GM12878 (cell line): ENCODE results near the gene PARVA. TPM values are rescaled to one million over a fixed set of nuclear protein-coding genes. Genes with fewer than 3 reads are reported as not detected.

Source experiments
- ATAC-seq: fragments of 200-7000 bp; cut with Tn5 transposase; 3 replicates; pipeline ENCODE4 v1.9.1; 2020; ENCODE audit warnings: mild to moderate bottlenecking, moderate library complexity
- BruUV-seq: library from RNA; stranded (reverse); fragments of 400-500 nt; replicated peaks from 2 replicates; lab custom pipeline; 2021; lab: Mats Ljungman, UMichigan
- CTCF ChIA-PET: fragments of 300-600 bp; sonication (Branson Sonifier 250); formaldehyde crosslinking; extraction: SDS; loops from one replicate; lab custom pipeline; 2021; ENCODE audit warnings: inconsistent platforms; lab: Yijun Ruan, JAX
- POLR2A ChIA-PET: fragments of 350-600 bp; formaldehyde crosslinking; extraction: SDS; loops from one replicate; lab custom pipeline; 2021; ENCODE audit warnings: inconsistent platforms; lab: Charles Lee
- RAD21 ChIA-PET: fragments of 300-600 bp; sonication (Branson Sonifier 250); formaldehyde crosslinking; loops from one replicate; lab custom pipeline; 2023; ENCODE audit warnings: antibody characterized with exemption; ENCODE audit not compliant: unreplicated experiment; lab: Charles Lee
- SMC1A ChIA-PET: fragments of 300-600 bp; sonication (Branson Sonifier 250); formaldehyde crosslinking; loops from one replicate; lab custom pipeline; 2023; ENCODE audit not compliant: unreplicated experiment, uncharacterized antibody; lab: Charles Lee
- DNase-seq: peaks from one replicate; pipeline ENCODE4 v3.0.0-alpha.2; 2011; ENCODE audit warnings: low read depth, low spot score
- FAIRE-seq: peaks from 3 replicates; lab custom pipeline; 2011; peaks lifted over from hg19 to GRCh38; lab: Jason Lieb, UNC
- H2AFZ ChIP-seq: 2 replicates; pipeline ENCODE4 v1.6.0; 2011; ENCODE audit warnings: low read depth, low read length, control low read depth; ENCODE audit not compliant: control insufficient read depth
- H3K27ac ChIP-seq: 2 replicates; pipeline ENCODE4 v1.5.1; 2011; ENCODE audit warnings: control low read depth; ENCODE audit not compliant: control insufficient read depth, insufficient read depth
- H3K27me3 ChIP-seq, 2 experiments: replicated peaks in 1 of 2; 2 replicates each; pipeline versions ENCODE4 v1.6.0 to v1.6.1; 2011; ENCODE audit warnings: low read length in 1 of 2; ENCODE audit not compliant: control insufficient read depth in 2 of 2, insufficient read depth in 2 of 2
- H3K36me3 ChIP-seq, 2 experiments: 2 replicates each; pipeline ENCODE4 v1.5.1; 2011; ENCODE audit warnings: low read length in 1 of 2; ENCODE audit not compliant: control insufficient read depth in 2 of 2, insufficient read depth in 2 of 2
- H3K4me1 ChIP-seq: 2 replicates; pipeline ENCODE4 v1.6.1; 2011; ENCODE audit warnings: mild to moderate bottlenecking, low read length, moderate library complexity, mixed read lengths; ENCODE audit not compliant: control insufficient read depth, insufficient read depth
- H3K4me2 ChIP-seq: 2 replicates; pipeline ENCODE4 v1.6.0; 2011; ENCODE audit warnings: control low read depth; ENCODE audit not compliant: control insufficient read depth, insufficient read depth
- H3K4me3 ChIP-seq: fragments of 200-600 bp; sonication (generic); 2 replicates; pipeline ENCODE4 v1.5.1; 2016
- H3K79me2 ChIP-seq: 2 replicates; pipeline ENCODE4 v1.6.0; 2011; ENCODE audit warnings: low read length; ENCODE audit not compliant: control insufficient read depth, insufficient read depth
- H3K9ac ChIP-seq: 2 replicates; pipeline ENCODE4 v1.8.0; 2011; ENCODE audit warnings: low read length, control low read depth, mixed read lengths; ENCODE audit not compliant: control insufficient read depth, insufficient read depth
- H3K9me3 ChIP-seq: replicated peaks from 3 replicates; pipeline ENCODE4 v1.5.1; 2011; ENCODE audit warnings: mild to moderate bottlenecking, low read length; ENCODE audit not compliant: control insufficient read depth, insufficient read depth
- H4K20me1 ChIP-seq: 2 replicates; pipeline ENCODE4 v1.6.0; 2011; ENCODE audit not compliant: control insufficient read depth, insufficient read depth
- KDM1A ChIP-seq: fragments of 200-600 bp; sonication (generic); IDR thresholded peaks from 2 replicates; pipeline ENCODE4 v1.6.1; 2016; ENCODE audit warnings: borderline replicate concordance
- NR2C2 ChIP-seq: IDR thresholded peaks from 2 replicates; pipeline ENCODE4 v1.6.1; 2011; ENCODE audit warnings: borderline replicate concordance, low read depth; ENCODE audit not compliant: control insufficient read depth, insufficient read length
- NRF1 ChIP-seq: conservative IDR thresholded peaks from 2 replicates; pipeline ENCODE4 v1.6.1; 2011; ENCODE audit warnings: mild to moderate bottlenecking, low read depth, low read length, improper control_type of control experiment
- RB1 ChIP-seq: fragments of 450-650 bp; formaldehyde crosslinking; IDR thresholded peaks from 2 replicates; pipeline ENCODE4 v1.6.1; 2017; ENCODE audit warnings: mild to moderate bottlenecking, borderline replicate concordance
- SP1 ChIP-seq: IDR thresholded peaks from one replicate; pipeline ENCODE4 v1.6.1; 2011; ENCODE audit warnings: low read depth, low read length
- SREBF2 ChIP-seq: IDR thresholded peaks from 2 replicates; pipeline ENCODE4 v1.6.1; 2012; ENCODE audit warnings: mild to moderate bottlenecking, low read length
- TAF1 ChIP-seq: IDR thresholded peaks from 2 replicates; pipeline ENCODE4 v1.6.1; 2011; ENCODE audit warnings: mild to moderate bottlenecking, low read depth, low read length, borderline replicate concordance
- TCF7 ChIP-seq: IDR thresholded peaks from 2 replicates; pipeline ENCODE4 v1.6.1; 2014; ENCODE audit warnings: antibody characterized with exemption, borderline replicate concordance
- WGBS: methylation state at CpG from one replicate; pipeline ENCODE4 v1.1.6; 2016; ENCODE audit warnings: low lambda C conversion rate; ENCODE audit not compliant: insufficient replicate concordance, insufficient coverage; ENCODE audit errors: missing lambda C conversion rate; 5-methylcytosine and 5-hydroxymethylcytosine counted together
- in situ Hi-C: fragments of 300-500 bp; cut with MboI; formaldehyde crosslinking; loops from 9 replicates; pipeline ENCODE4 v1.14.3; 2018; ENCODE audit warnings: mixed read lengths
- intact Hi-C: fragments of 100-400 bp; cut with micrococcal nuclease; formaldehyde crosslinking; loops from one replicate; pipeline ENCODE4 v1.14.2; 2022; ENCODE audit not compliant: unreplicated experiment
- polyA plus RNA-seq, 11 experiments: library from polyadenylated mRNA; depleted of rRNA in 4 of 11; unstranded in 6 of 11; stranded (reverse) in 5 of 11; fragments of >200 nt; fragmentation: Nextera tagmentation in 4 of 11; fragmentation: Illumina TruSeq in 1 of 11; extraction: Ambion mirVana in 4 of 11; extraction: Trizol in 1 of 11; gene quantifications; 1 replicate in 1 of 11; 2 replicates in 10 of 11; pipeline versions ENCODE4 v1.2.1 to v1.2.3, GENCODE V29; 2011 to 2016; ENCODE audit warnings: inconsistent platforms in 2 of 11, missing spikeins in 2 of 11, low read depth in 1 of 11
- total RNA-seq, 4 experiments: library from RNA; depleted of rRNA in 3 of 4; stranded (reverse); fragments of >200 nt in 3 of 4; fragmentation: Illumina TruSeq in 1 of 4; extraction: Trizol in 1 of 4; gene quantifications; 2 replicates each; pipeline versions ENCODE4 v1.2.1 to v1.2.3, GENCODE V29; 2013 to 2021
- TF ChIP-seq, protein P1 (sequence below): fragments of 450-650 bp; IDR thresholded peaks from 2 replicates; pipeline ENCODE4 v1.6.1; 2017; ENCODE audit warnings: mild to moderate bottlenecking, moderate library complexity
- TF ChIP-seq, protein P2 (sequence below): IDR thresholded peaks from 2 replicates; pipeline ENCODE4 v1.6.1; 2011; ENCODE audit warnings: borderline replicate concordance, low read depth, mild to moderate bottlenecking, moderate library complexity, mixed read lengths, low read length; ENCODE audit not compliant: insufficient read depth; ENCODE audit errors: extremely low read length

The PARVA gene
- total and polyA plus RNA-seq, 10 of the 15 experiments (the other 5 are each of a cell fraction or from before 2014, with no cell fraction given) = 0.01 to 0.44 (median 0.03) TPM; not detected in 7

DNA sequence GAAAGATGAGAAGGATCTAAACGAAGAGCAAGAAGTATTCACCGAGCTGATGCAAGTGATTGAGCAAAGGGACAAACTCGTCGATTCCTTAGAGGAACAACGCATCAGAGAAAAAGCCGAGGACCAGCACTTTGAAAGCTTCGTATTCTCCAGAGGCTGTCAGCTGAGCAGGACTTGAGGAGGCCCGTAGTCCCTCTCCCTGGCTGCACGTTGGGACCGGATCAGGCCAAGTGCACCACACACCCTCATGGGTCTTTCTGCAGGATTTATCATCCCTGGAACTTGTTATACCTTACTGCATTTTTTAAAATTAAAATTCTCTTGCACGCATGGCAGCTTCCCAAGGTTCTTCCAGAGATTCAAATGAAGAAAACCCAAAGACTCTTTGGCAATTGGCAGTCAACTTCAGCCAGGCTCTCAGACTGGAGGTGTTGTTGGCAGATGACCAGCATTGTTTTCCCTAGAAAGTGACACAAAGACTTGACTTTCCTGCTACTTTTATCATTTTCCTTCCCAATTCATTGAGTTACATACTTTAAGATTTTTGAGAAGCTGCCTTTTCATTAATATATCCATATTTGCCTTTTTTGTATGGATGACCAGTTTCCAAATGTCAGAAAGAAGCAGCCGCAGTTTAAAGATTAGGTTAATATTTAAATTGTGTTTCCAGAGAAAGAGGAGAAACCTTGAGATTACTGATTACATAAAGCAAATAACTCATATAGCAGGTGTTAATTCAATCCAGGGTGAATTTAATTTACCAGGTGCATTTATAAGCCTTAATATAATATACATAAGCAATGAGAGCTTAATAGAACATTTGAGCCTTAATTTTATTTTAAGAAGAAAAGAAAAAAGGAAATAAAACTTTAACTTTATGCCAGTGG is 18.8 kb upstream of the PARVA start (continued):
- no peak for TF ChIP-seq RB1
- no peak for TF ChIP-seq NRF1
- no peak for TF ChIP-seq NR2C2
- no peak for TF ChIP-seq TAF1
- no peak for TF ChIP-seq SP1
- TF ChIP-seq SREBF2 = no peak
- TF ChIP-seq, protein P1, sequence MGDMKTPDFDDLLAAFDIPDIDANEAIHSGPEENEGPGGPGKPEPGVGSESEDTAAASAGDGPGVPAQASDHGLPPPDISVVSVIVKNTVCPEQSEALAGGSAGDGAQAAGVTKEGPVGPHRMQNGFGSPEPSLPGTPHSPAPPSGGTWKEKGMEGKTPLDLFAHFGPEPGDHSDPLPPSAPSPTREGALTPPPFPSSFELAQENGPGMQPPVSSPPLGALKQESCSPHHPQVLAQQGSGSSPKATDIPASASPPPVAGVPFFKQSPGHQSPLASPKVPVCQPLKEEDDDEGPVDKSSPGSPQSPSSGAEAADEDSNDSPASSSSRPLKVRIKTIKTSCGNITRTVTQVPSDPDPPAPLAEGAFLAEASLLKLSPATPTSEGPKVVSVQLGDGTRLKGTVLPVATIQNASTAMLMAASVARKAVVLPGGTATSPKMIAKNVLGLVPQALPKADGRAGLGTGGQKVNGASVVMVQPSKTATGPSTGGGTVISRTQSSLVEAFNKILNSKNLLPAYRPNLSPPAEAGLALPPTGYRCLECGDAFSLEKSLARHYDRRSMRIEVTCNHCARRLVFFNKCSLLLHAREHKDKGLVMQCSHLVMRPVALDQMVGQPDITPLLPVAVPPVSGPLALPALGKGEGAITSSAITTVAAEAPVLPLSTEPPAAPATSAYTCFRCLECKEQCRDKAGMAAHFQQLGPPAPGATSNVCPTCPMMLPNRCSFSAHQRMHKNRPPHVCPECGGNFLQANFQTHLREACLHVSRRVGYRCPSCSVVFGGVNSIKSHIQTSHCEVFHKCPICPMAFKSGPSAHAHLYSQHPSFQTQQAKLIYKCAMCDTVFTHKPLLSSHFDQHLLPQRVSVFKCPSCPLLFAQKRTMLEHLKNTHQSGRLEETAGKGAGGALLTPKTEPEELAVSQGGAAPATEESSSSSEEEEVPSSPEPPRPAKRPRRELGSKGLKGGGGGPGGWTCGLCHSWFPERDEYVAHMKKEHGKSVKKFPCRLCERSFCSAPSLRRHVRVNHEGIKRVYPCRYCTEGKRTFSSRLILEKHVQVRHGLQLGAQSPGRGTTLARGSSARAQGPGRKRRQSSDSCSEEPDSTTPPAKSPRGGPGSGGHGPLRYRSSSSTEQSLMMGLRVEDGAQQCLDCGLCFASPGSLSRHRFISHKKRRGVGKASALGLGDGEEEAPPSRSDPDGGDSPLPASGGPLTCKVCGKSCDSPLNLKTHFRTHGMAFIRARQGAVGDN = no peak
- TF ChIP-seq TCF7 = no peak

DNA sequence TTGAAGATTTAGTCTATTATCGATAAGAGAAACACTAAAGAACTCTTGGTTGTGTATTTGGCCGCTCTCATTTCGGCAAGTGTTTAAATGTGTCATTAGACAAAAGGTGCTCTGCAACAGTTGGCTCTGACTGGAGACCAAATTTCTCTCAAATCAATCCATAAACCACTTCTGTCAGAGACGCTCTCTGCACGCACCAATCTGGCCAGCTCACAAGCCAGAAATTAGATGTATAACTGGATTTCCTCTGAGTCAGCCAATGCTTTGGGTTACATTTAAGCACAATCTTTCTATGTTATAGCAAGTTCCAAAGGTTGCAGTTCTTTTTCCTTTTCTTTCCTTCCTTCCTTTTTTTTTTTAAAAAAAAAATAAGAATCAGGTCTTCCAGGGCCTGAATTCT is 17.6 kb upstream of the PARVA start:
- no TSS peak for BruUV-seq
- RAD21 ChIA-PET = no interaction called here
- DNase-seq (no peak), FAIRE-seq (no peak), ATAC-seq (no peak)
- SMC1A ChIA-PET = no interaction called here
- in situ Hi-C loops (no loop called here), intact Hi-C loops (no loop called here)
- Histone ChIP-seq H3K27ac (no peak overlapping the region), H3K27me3 (no peaks in the 10 kb centered on the region; a peak in 1 of 4 replicates), H3K79me2 (no peaks in the 10 kb centered on the region), H3K4me1 (no peaks in the 10 kb centered on the region), H2AFZ (no peak overlapping the region), H3K9me3 (no peaks in the 10 kb centered on the region), H3K36me3 (no peaks in the 10 kb centered on the region), H3K9ac (no peak overlapping the region), H3K4me2 (no peak overlapping the region), H3K4me3 (no peak overlapping the region), H4K20me1 (no peaks in the 10 kb centered on the region)
- no peak for TF ChIP-seq KDM1A
- TF ChIP-seq, protein P2, sequence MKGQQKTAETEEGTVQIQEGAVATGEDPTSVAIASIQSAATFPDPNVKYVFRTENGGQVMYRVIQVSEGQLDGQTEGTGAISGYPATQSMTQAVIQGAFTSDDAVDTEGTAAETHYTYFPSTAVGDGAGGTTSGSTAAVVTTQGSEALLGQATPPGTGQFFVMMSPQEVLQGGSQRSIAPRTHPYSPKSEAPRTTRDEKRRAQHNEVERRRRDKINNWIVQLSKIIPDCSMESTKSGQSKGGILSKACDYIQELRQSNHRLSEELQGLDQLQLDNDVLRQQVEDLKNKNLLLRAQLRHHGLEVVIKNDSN = no peak
- WGBS = 78% methylated on average over 5 of the region's 5 CpGs
- POLR2A ChIA-PET = no interaction called here
- CTCF ChIA-PET = no interaction called here
